ENCODE results near the gene SNRPA. TPM values are rescaled to one million over a fixed set of nuclear protein-coding genes. Genes with fewer than 3 reads are reported as not detected.
A peak's percentile ranks its signal among the peaks of the same experiment; 100 is the strongest.
"Not testable (repeated sequence)": the region's sequence is repeated elsewhere in the genome, so short reads cannot be mapped to it uniquely, and the experiment has no call there.

The SNRPA gene
- total RNA-seq, 1 experiment from 2014 or later = 86.5 TPM

DNA sequence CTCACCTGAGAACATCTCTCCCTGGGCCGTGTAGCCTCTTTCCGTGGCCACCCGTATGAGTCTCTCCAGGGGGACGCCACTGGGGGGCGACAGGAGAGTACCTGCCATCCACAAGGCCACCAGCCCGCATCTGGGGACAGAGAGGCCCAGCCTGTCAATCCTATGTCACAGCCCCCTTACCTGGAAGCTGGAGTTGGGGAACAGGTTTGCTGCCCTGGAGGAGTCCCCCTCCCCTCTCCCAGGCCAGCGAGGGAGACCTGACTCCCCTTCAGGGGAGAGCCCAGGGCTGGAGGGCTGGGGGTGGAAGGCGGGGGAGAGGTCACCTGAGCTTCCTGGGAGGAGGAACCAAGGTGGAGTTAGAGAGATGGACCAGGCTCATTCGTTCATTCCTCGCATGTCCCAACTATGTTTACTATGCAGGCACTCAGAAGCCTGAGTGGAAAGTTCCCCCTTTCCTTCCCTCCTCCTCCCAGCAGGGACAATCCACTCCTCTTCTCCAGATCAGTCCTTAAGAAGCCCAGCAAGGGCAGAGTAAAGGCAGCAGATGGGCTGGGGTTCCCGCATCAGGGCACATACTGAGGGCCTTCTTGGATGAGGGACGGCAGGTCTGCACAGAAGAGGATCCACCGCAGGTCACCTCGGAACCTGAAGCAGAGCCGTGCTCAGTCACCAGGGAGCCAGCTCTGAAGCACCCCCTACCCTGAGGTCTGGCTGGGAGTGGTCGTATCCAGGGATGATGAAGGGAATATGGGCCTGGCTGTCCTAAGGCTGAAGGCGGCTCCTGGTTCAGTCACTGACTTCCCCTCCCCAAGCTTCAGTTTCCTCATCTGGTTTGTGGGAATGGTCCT, 6.2 kb upstream of the SNRPA start:
- DNase-seq (ENCODE audit: low read depth) = no peak

DNA sequence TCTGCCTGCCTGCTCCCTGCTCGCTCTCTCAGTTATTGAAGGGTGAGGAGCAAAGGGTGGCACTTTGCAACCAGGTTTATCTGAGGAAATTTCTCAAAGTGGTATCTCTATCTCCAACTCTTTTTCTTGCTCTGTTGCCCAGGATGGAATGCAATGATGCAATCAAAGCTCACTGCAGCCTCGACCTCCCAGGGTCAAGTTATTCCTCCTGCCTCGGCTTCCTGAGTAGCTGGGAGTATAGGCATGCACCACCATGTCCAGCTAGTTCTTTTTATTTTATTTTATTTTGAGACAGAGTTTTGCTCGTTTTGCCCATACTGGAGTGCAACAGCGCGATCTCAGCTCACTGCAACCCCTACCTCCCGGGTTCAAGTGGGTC, 5.6 kb upstream of the SNRPA start:
- DNase-seq (ENCODE audit: low read depth) = no peak

DNA sequence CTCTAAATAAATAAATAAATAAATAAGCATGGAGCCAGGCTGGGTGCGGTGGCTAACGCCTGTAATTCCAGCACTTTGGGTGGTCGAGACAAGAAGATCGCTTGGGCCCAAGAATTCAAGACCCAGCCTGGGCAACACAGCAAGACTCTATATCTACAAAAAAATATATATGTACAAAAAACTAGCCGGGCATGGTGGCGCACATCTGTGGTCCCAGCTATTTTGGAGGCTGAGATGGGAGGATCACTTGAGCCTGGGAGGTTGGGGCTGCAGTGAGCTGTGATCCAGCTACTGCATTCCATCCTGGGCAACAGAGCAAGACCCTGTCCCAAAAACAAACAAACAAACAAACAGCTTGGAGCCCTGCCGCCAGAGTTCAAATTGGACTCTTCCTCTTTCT, 3.5 kb upstream of the SNRPA start:
- no peak for DNase-seq (ENCODE audit: low read depth)

DNA sequence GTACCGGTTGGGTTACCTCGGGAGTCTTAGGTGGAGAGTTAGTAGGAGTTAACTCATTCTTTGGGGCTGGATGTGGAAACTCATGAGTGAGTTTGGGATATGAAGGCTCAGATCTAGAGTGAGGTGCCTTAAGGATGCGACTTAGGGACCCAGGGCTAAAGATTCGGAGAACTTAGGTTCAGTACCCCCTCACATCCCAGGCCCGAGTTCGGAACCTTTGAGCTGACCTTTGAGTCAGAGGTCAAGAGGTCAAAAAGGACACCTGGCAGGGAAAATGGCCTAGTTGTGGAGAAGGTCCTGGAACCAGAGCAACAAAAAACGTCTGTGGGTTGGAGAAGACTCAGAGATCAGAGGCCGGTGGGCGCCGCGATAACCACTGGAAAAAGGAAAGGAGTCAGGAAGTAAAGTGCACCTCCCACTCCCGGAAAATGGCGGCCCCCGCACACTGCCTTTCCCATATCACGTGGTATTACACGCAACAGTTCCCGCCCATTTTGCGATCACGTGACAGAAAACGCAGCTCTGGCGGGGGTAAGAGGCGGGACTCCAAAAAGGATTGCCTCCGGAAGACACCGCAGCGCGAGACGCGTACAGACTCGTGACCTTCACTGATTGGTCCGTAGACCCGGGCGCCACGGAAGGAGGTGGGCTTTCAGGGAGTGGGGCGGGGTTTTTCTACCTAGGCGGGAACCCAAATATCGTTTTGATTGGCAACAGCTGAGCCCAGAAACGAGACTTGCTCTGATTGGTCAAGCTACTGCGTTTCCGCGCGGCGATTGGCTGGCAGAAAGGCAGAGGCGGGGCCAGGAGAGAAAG, 737 bp upstream of the SNRPA start, which contains the start of gene ACTMAP:
Gene ACTMAP, minus strand, starts transcription at position 420 of the 816 bp plus-strand sequence. CDS start 674 bp downstream, outside the sequence.
- DNase-seq (ENCODE audit: low read depth) = peak; percentile 100

DNA sequence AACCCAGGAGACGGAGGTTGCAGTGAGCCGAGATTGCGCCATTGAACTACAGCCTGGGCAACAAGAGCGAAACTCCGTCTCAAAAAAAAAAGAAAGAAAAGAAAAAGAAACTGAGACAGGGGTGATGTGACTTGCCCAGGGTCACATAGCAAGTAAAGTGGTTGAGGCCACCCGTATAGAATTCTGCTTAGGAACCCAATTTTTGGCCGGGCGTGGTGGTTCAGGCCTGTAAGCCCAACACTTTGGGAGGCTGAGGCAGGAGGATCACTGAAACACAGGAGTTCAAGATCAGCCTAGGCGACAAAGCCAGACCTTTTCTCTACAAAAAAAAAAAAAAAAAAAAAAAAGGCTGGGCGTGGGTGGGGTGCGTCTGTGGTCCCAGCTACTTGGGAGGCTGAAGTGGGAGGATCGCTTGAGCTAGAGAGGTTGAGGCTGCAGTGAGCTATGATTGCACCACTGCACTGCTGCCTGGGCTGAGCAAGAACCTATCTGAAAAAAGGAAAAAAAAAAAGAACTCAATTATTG, 1.3 kb downstream of the SNRPA start:
- no peak for DNase-seq (ENCODE audit: low read depth)

DNA sequence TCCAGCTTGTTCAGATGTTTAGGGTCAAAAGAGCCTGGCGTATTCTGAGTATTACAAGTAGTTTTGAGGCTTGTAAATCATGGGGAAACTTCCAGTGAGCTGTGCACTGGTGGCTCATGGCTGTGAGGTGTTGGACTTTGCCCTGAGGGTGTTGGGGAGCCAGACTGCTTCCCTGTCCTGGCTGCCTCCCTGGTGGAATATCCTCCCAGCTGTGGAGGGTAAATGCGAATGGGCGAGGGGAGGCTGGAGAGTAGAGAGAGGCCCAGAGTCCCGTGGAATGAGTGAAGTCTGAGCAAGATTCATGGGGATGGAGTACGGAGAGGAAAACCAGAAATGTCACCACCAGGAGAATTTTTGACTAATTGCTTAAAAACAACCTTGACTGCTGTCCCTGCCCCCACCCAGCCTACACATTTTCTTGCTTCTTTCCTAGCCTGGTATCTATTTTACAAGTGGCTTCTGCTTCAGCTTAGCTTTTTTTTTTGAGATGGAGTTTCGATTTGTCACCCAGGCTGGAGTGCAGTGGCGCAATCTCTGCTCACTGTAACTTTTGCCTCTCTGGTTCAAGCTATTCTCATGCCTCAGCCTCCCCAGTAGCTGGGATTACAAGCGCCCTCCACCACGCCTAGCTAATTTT, 3.7 kb downstream of the SNRPA start:
- peak; percentile 63 for DNase-seq (ENCODE audit: low read depth)

- no peak for DNase-seq (ENCODE audit: low read depth)
Observed at GRCh38 chr19:40755248-40755624, 4.2 kb downstream of the SNRPA start.

GRCh38 chr19:40755791-40756190, 4.8 kb downstream of the SNRPA start:
- DNase-seq (ENCODE audit: low read depth) = no peak

DNA sequence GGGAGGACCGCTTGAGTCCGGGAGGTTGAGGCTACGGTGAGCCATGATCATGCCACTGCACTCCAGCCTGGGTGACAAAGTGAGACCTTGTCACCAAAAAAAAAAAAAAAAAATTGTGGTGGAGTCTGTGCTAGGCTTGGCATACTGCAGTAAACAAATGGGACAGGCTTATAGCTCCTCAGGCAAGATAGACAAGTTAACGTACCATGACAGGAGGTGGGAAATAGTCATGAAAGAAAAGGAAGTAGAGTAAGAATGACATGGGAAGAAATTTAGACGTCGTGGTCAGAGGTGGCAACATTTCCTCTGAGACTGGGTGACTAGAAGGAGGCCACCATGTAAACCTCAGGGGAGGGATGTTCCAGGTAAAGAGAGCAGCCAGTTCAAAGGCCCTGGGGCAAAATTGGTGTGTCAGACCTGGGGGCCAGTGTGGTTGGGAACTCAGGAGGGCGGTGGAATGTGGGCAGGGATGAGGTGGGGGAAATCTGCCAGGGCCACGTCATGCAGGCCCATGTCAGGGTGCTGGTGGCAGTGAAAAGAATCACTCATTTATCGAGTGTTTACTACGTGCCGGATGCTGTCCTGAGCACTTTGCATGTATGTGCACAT, 5.6 kb downstream of the SNRPA start:
- peak; percentile 44 for DNase-seq (ENCODE audit: low read depth)

- DNase-seq (ENCODE audit: low read depth) = no peak
Observed at GRCh38 chr19:40758491-40758890, 7.5 kb downstream of the SNRPA start.

- DNase-seq (ENCODE audit: low read depth) = no peak
Observed at GRCh38 chr19:40759352-40759751, 8.3 kb downstream of the SNRPA start.

DNA sequence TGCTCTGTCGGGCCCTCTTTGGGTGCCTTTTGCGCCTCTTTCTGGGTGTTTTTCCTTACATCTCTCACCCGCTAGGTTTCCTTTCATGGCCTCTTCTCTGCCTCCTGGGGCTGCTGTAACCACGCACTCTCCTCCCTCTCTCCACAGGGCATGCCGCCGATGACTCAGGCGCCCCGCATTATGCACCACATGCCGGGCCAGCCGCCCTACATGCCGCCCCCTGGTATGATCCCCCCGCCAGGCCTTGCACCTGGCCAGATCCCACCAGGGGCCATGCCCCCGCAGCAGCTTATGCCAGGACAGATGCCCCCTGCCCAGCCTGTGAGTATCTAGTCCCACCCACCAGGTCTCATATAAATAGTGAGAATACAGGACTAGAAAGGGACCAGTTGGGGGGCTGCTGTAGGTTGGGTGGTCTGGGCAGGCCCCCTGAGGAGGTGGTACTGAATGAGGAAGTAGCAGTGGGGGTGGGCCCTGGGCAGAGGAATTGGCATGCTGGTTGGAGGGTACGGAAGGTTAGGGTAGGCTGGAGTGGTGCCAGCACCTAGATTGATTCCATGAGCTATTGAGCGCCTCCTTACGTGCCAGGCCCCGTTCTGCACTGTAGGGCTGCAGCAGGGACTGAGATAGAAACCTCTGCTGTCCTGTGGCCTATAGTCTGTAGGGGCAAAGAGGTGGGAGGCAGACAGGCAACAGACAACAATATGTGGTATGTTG, 11.9 kb downstream of the SNRPA start:
- DNase-seq (ENCODE audit: low read depth) = no peak

DNA sequence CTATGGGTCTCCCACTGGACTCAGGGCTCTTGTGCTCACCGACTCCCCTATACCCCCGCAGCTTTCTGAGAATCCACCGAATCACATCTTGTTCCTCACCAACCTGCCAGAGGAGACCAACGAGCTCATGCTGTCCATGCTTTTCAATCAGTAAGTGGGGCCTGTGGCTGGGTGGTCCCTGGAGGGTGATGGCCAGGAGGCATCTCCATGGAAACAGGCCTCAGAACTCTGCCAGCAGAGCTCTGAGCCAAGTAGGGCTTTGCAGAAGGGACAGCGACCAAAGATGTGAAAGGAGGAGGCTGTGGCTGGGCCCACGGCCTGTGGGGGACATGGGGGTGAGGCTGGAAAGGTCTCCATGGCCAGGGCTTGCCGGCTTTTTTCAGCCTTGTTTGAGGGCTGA, 12.5 kb downstream of the SNRPA start:
- DNase-seq (ENCODE audit: low read depth) = no peak

GRCh38 chr19:40763963-40764362, 13.0 kb downstream of the SNRPA start:
- no peak for DNase-seq (ENCODE audit: low read depth)

GRCh38 chr19:40766385-40766784, 15.4 kb downstream of the SNRPA start:
- not testable (repeated sequence) for DNase-seq (ENCODE audit: low read depth)

DNA sequence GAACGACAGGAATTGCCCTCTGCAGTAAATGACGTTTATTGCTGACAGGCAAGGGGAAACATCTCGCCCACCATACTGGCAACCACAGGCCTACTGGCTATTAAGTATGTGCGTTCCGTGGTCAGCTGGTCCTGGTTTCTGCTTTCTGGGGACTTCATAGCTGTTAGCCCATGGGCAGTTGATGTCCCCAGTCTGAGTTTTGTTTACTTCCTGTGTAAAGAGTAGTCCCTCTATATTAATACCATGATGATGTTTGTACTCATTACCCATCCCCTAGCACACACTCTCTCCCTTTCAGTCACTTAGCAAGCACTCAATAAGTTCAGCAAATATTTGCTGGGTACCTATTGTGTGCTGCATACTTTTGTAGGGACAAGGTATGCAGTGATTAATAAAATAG, 17.9 kb downstream of the SNRPA start:
- no peak for DNase-seq (ENCODE audit: low read depth)

DNA sequence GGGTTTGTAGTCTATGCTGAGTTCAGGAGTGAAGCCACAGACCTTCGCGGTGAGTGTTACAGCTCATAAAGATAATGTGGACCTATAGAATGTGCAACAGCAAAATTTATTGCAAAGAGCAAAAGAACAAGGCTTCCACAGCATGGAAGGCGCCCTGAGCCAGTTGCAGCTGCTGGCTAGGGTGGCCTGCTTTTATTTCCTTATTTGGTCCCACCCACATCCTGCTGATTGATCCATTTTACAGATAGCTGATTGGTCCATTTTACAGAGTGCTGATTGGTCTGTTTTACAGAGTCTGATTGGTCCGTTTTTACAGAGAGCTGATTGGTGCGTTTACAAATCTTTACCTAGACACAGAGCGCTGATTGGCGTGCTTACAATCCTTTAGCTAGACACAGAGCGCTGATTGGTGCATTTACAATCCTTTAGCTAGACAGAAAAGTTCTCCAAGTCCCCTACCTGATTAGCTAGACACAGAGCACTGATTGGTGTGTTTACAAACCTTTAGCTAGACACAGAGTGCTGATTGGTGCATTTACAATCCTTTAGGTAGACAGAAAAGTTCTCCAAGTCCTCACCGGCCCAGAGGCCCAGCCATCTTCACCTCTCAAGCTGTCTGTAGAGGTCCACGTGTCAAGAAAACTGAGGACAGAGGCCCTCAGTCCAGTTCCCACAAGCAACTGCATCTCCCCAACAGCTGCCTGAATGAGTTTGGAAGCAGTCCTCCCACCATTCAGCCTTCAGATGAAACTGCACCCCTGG, 20.3 kb downstream of the SNRPA start:
- DNase-seq (ENCODE audit: low read depth) = peak; percentile 31

DNA sequence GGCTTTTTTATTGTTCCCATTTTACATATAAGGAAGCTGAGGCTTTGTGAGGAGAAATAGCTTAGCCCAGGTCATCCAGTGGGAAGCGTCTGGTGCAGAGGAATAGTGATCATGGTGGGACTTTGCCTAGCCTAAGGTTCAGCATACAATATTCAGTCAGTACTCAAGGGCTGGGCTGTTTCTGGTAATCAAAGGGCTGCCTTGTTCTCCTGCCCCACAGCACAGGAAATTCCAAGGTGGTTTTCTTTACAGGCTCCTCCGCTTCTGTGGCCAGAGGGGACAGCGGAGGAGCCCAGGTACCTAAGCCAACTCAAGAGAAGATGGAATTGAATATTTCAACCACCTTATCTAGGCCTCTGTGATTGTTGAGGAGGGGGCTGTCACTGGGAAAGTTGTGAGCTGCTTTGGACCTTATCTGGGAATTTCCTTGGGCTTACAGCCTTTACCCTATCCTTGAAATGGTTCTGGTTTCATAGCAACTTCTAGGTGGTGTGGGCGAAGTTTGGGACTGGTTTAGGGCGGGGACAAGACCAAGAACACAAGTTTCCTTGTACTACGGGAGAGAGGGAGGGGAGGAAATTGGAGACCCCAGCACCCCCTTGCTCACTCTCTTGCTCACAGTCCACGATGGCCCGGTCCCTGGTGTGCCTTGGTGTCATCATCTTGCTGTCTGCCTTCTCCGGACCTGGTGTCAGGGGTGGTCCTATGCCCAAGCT, 24.1 kb downstream of the SNRPA start, which contains the start of gene MIA:
Gene MIA, plus strand, starts transcription at position 606 of the 716 bp plus-strand sequence. Its CDS starts 22 bp downstream, at position 628.
- peak; percentile 43 for DNase-seq (ENCODE audit: low read depth)

- no peak for DNase-seq (ENCODE audit: low read depth)
Observed at GRCh38 chr19:40775632-40776022, 24.6 kb downstream of the SNRPA start.
